GM20431 (cell line): ENCODE data around the gene MAP3K20.
"Not testable (repeated sequence)": the region's sequence is repeated elsewhere in the genome, so short reads cannot be mapped to it uniquely, and the experiment has no call there.

Experiments used
- in situ Hi-C: fragments of 300-500 bp; cut with MseI, MboI; formaldehyde crosslinking; loops from one replicate; pipeline ENCODE4 v1.15.0; 2020; ENCODE audit warnings: low sequenced_read_pairs; ENCODE audit not compliant: unreplicated experiment

Gene MAP3K20

GRCh38 chr2:173079973-173080860 lies 4.6 kb downstream of the MAP3K20 start:
- in situ Hi-C loops = no loop called here

DNA sequence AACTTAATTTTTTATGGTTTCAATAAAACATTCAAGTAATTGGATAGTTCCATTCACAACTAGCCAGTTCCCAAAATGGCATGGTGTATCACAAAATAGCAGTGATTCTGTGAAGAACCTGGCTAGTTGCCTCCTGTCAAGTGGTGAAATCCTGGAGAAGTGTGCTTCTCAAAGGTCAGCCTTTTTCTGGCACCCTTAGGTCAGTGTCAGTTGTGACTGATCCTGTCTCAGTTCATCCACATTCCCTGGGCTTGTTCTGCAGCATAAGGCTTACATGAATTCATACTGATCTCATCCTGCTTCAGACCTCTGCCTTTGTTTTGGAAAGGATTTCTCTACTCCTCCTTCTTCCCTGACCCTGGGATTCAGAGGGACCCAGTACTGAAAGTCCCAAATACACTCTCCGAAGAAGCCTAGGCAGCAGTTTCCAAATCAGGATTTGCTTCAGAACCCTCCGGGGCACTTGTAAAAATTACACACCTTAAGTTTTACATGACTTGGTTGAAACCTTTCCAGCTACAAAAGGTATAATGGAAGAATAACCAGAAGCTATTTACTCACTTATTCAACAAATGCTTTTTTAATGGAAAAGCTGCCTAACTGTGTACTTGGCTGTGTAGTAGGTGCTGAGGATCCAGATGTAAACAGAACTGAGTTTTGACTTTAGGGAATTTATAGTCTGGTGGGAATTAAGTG lies 11.0 kb downstream of the MAP3K20 start:
- in situ Hi-C loops = no loop called here

DNA sequence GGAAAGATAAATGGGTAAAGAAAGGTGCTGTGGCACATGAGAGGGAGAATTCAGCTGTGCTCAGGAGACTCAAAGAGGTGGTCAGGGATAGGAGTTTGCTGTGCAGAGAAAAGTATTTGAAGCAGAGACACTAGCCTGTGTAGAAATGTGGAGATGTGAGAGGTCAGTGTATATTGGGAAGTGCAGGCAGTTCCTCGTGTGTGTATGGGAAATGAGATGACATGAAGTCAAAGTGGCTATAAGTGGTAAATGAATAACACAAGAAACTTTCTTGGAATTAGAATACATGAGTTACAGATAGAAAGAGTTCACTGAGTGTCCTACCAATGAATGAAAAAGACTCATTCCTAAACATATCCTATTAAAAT lies 11.6 kb downstream of the MAP3K20 start:
- in situ Hi-C loops = no loop called here

DNA sequence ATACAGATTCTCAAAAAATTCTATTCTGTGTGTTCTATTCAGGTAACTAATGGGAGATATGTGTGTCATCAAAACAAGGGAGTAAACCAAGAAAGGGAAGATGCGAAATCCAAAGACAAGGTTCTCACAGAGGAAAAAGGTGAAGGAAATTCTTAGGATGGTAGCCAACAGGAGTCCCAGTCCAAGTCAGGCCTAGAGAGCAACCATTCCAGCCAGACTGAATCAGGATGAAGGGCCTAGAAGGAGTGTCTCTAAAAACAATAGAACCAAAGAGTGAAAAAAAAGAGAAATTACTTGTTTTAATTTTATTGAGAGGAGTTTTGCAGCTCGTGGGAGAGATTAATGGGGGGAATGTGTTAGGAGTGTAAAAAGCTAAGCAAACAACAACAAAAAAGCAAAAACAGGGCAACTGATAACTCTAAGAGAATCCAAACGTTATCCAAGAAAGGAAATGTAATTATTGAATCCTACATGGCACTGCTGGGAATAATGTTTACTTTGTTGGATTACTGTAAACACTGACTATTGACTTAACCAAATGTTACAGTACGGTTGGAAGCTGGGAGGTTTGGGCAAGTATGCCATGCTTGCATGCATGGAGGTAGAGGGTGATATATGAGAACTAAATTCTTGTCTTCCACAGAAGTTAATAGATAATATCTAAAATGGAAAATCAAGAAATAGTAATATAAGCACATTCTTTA lies 12.3 kb downstream of the MAP3K20 start:
- in situ Hi-C loops = no loop called here

- in situ Hi-C loops = no loop called here
Measured at GRCh38 chr2:173090276-173090877, 14.7 kb downstream of the MAP3K20 start.

DNA sequence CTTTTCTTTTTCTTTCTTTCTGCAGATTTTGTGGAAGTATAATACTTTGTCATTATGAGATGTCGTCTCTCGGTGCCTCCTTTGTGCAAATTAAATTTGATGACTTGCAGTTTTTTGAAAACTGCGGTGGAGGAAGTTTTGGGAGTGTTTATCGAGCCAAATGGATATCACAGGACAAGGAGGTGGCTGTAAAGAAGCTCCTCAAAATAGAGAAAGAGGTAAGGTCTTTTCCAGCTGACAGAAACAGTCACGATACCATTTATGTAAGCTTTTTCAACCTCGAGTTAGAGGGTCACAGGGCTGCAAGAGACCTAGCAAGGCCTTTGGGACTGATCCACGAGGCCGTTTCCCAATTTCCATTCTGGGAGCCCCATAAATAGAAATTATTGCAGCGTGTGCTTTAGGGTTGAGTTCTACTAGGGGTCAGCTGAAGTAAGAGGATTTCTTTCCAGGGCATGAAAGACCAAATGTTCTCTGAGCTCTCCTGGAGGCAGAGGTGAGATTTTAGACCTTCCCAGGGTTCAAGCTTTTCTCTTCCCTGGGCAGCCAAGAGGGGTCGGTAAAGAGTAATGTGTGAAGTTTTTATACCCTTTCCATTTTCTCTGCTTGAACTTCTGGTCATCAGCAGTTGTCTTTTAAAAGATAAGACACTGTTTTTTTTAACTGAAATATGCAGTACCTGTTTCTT lies 15.5 kb downstream of the MAP3K20 start:
- in situ Hi-C loops = no loop called here

- in situ Hi-C loops = no loop called here
Measured at GRCh38 chr2:173091910-173092309, 16.3 kb downstream of the MAP3K20 start.

DNA sequence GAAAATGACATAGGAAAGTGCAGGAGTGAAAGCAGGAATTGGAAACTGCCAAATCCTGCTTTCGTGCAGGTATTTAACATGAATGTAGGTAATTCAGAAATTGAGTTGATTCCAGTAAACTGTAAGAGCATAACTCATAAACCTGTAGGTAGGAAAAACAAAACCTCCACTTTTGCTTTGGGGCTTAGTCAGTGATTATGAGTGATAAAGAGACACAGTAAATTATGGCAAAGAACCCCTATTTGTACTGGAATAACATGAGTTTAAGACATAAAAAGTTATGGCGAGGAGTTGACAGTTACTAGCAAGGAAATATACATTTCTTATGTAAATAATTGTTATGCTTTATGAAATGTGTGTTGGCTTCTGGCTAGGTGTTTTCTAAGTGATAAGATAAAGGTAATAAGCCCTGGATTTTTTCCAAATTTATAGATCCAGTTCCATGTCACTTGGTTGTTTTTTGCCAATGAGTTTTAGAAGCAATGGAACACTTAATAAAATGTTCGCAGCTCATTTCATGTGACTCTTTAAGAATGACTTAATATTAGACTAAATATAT lies 17.3 kb downstream of the MAP3K20 start:
- in situ Hi-C loops = no loop called here

- in situ Hi-C loops = not testable (repeated sequence)
Measured at GRCh38 chr2:173093617-173094016, 18.0 kb downstream of the MAP3K20 start.

DNA sequence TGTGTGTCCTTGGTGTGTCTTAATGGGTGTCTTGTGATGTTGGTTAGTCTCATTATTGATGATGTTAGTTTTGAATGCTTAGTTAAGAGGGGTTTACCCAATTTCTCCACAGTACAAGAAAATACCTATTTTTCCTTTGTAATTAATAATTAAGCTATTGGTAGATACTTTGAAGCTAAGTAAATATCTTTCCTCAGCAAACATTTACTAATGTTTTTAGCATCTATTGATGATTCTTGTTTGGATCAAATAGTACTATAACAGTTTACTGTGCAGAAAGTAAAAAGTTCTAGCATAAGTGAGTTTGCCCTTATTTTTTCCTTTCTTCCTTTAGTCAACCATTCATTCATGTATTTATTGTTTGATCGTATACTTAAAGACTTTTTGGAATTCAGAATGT lies 19.1 kb downstream of the MAP3K20 start:
- in situ Hi-C loops = no loop called here

DNA sequence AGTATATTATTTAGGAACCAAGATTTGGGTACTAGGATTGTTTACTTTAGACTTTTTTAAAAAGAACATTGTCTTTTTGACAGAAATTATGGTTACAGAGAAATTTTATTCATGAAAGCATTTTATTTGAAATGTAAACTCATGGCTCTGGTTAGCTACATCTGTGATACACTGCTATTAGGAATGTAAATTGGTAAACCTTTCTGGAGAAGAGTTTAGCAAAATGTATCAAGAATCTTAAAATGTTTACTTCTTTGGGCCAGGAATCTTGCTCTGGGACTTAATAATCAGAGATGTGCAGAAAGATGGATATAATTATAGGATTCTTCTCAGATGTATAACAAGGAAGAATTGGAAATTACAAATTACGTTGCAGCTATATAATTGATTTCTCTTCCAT lies 19.7 kb downstream of the MAP3K20 start:
- in situ Hi-C loops = no loop called here

GRCh38 chr2:173099271-173099670 lies 23.6 kb downstream of the MAP3K20 start:
- in situ Hi-C loops = no loop called here

- in situ Hi-C loops = no loop called here
Measured at GRCh38 chr2:173099804-173100203, 24.2 kb downstream of the MAP3K20 start.

DNA sequence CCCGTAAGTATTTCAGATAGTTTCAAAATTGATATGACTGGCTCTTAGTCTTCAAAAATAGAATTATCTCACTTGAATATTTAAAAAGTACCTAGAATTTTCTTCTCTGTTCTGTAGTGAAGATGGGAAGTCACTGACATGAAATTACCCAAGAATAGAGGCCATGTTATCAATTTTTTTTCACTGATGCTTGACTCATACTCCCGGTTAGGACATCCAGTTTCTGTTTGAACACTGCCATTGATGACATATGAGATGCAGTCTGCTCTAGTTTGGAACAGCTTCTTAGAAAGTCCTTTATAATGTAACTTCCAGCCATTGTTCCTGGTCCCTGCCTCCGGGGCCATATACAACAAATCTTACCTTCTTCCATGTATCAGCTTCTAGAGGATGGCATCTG lies 26.0 kb downstream of the MAP3K20 start:
- in situ Hi-C loops = no loop called here

DNA sequence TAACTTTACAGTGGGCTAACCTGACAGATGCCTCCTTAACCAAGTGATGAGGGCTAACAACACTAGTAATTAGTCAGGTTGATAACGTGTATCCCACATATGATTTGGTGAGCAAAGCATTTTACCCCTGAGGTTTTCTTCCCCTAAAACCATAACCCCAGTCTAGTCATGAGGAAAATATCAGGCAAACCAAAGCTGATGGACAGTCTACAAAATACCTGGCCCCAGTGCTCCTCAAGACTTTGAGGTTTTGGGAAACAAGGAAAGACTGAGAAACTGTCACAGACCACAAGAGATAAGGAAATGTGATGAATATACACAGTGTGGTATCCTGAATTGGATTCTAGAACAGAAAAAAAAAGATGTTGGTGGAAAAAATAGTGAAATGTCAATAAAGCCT lies 28.5 kb downstream of the MAP3K20 start:
- in situ Hi-C loops = no loop called here

- in situ Hi-C loops = no loop called here
Measured at GRCh38 chr2:173106959-173107628, 31.4 kb downstream of the MAP3K20 start.

DNA sequence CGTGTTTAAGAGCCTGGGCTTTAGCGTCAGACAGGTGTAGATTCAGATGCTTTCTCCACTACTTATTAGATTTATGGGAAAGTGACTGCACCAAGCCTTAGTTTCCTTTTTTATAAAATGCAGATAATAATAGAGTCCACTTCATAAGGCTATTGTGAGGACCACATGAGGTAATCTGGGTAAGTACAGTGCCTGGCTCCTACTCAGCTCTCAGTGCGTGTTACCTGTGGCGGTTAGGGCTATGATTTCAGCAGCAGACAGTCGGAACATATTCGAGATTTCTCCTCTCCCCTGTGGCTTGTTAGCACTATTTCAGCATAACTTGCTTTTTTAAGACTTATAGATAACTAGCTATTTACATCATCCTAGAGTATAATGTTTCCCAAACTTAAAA lies 32.0 kb downstream of the MAP3K20 start:
- in situ Hi-C loops = no loop called here

GRCh38 chr2:173109253-173110188 lies 33.9 kb downstream of the MAP3K20 start:
- in situ Hi-C loops = no loop called here
